Measurements from ENCODE around the gene USP5. TPM values are rescaled to one million over a fixed set of nuclear protein-coding genes. Genes with fewer than 3 reads are reported as not detected.
A peak's percentile ranks its signal among the peaks of the same experiment; 100 is the strongest.
"Not testable (repeated sequence)": the region's sequence is repeated elsewhere in the genome, so short reads cannot be mapped to it uniquely, and the experiment has no call there.

The USP5 gene
- total and polyA plus RNA-seq, 11 donors = 23.4 to 96.8 (median 60.6) TPM

GRCh38 chr12:6890789-6891645 is 39.1 kb downstream of the USP5 start:
- Histone ChIP-seq H3K4me1 (peaks cover 0 to 14% (median 6%) of the 10 kb centered on the region in 12 donors), H3K36me3 (no peaks in the 10 kb centered on the region), H3K4me3 (peak overlapping the region; percentile 4 to 70 (median 57)), H3K9me3 (no peaks in the 10 kb centered on the region), H3K27ac (peak overlapping the region; percentile 66 to 97 (median 90)), H3K27me3 (no peaks in the 10 kb centered on the region)
- DNase-seq (peak; percentile 98 to 100 (median 99)), ATAC-seq (peak; percentile 88 to 99 (median 98))
- intact Hi-C loops (cut with DNase I) = loop anchor here in 3 of 10 donors (1.0 to 2.0 kb wide), 2 partner anchors 18 kb away; partner anchors contain the start of gene SPSB2 (in 3 of the 3)
- TF ChIP-seq POLR2A (IDR thresholded peaks at IDR 0.05) = peak in 1 of 2 donors; percentile 84
- TF ChIP-seq CTCF (IDR thresholded peaks at IDR 0.05) = peak; percentile 79 to 99 (median 95)
- WGBS, 4 donors = 2 to 4% (median 2%) methylated on average over 40 to 68 of the region's 68 CpGs

- peaks cover 0 to 14% (median 6%) of the 10 kb centered on the region in 12 donors for H3K4me1 ChIP-seq
- intact Hi-C loops (cut with DNase I) = loop anchor here in 3 of 10 donors (1.0 to 2.0 kb wide), 2 partner anchors 18 to 19 kb away; partner anchors contain the start of gene SPSB2 (in 3 of the 3)
- DNase-seq (no peak), ATAC-seq (peak in 3 of 4 donors; percentile 1 to 14 (median 2))
- no peaks in the 10 kb centered on the region for H3K27me3 ChIP-seq
- peak overlapping the region; percentile 66 to 97 (median 90) for H3K27ac ChIP-seq
- TF ChIP-seq POLR2A (IDR thresholded peaks at IDR 0.05) = no peak
- 80 to 89% (median 85%) methylated on average over 5 of the region's 5 CpGs for WGBS, 4 donors
- H3K36me3 ChIP-seq = no peaks in the 10 kb centered on the region
- H3K9me3 ChIP-seq = no peaks in the 10 kb centered on the region
- peak overlapping the region; percentile 4 to 70 (median 57) for H3K4me3 ChIP-seq
Measured at GRCh38 chr12:6891646-6892001, 39.7 kb downstream of the USP5 start.

- H3K36me3 ChIP-seq; DNase-seq; H3K27me3 ChIP-seq; H3K4me3 ChIP-seq; ATAC-seq; intact Hi-C loops (cut with DNase I); H3K27ac ChIP-seq; H3K9me3 ChIP-seq: not testable (repeated sequence)
- H3K4me1 ChIP-seq = peaks cover 0 to 14% (median 6%) of the 10 kb centered on the region in 12 donors
- WGBS, 4 donors = 92 to 98% (median 96%) methylated on average over 3 of the region's 3 CpGs
Measured at GRCh38 chr12:6892683-6893082, 40.7 kb downstream of the USP5 start.

GRCh38 chr12:6894321-6894720 is 42.4 kb downstream of the USP5 start:
- TF ChIP-seq POLR2A (IDR thresholded peaks at IDR 0.05) = no peak
- no peak for TF ChIP-seq CTCF (IDR thresholded peaks at IDR 0.05)
- H3K9me3 ChIP-seq = no peaks in the 10 kb centered on the region
- ATAC-seq (no peak), DNase-seq (no peak)
- peaks cover 0 to 14% (median 6%) of the 10 kb centered on the region in 12 donors for H3K4me1 ChIP-seq
- no peak overlapping the region for H3K27ac ChIP-seq
- 77 to 87% (median 82%) methylated on average over 3 of the region's 3 CpGs for WGBS, 4 donors
- H3K27me3 ChIP-seq = no peaks in the 10 kb centered on the region
- H3K4me3 ChIP-seq = no peak overlapping the region
- no peaks in the 10 kb centered on the region for H3K36me3 ChIP-seq
- intact Hi-C loops (cut with DNase I) = no loop called here

GRCh38 chr12:6896846-6897435 is 45.0 kb downstream of the USP5 start:
- Histone ChIP-seq H3K9me3 (no peaks in the 10 kb centered on the region), H3K4me3 (no peak overlapping the region), H3K4me1 (peaks cover 0 to 11% (median 0%) of the 10 kb centered on the region in 12 donors), H3K27ac (no peak overlapping the region), H3K27me3 (no peaks in the 10 kb centered on the region), H3K36me3 (no peaks in the 10 kb centered on the region)
- TF ChIP-seq CTCF (IDR thresholded peaks at IDR 0.05) (no peak), POLR2A (IDR thresholded peaks at IDR 0.05) (no peak)
- no peak for DNase-seq
- no peak for ATAC-seq
- 68 to 82% (median 75%) methylated on average over 6 of the region's 6 CpGs for WGBS, 4 donors
- intact Hi-C loops (cut with DNase I) = no loop called here

All from heart left ventricle (tissue), 16 donors.